Measurements from ENCODE around the gene FITM1. TPM values are rescaled to one million over a fixed set of nuclear protein-coding genes. Genes with fewer than 3 reads are reported as not detected.

The FITM1 gene
- total RNA-seq, 2 donors from 2014 or later = 2.0 TPM; not detected in 1

GRCh38 chr14:24133735-24134134 is 3.3 kb downstream of the FITM1 start:
- H3K4me1 ChIP-seq (replicated peaks) = peaks cover 4% of the 10 kb centered on the region
- DNase-seq (ENCODE audit: low spot score) = no peak
- H3K4me3 ChIP-seq = no peak overlapping the region
- H3K9me3 ChIP-seq = no peaks in the 10 kb centered on the region
- WGBS = 92% methylated on average over 1 of the region's 1 CpG
- no peak overlapping the region for H3K27ac ChIP-seq
- no peaks in the 10 kb centered on the region for H3K27me3 ChIP-seq (replicated peaks; ENCODE audit: insufficient read depth)
- no peak for TF ChIP-seq POLR2A (IDR thresholded peaks at IDR 0.05)
- TF ChIP-seq CTCF (IDR thresholded peaks at IDR 0.05) = no peak
- no peak for TF ChIP-seq POLR2AphosphoS5 (IDR thresholded peaks at IDR 0.05)
- peaks cover 0 to under 1% of the 10 kb centered on the region in 2 donors for H3K36me3 ChIP-seq
- intact Hi-C loops (cut with DNase I) = no loop called here

- TF ChIP-seq POLR2AphosphoS5 (IDR thresholded peaks at IDR 0.05) (no peak), POLR2A (IDR thresholded peaks at IDR 0.05) (no peak), CTCF (IDR thresholded peaks at IDR 0.05) (no peak)
- Histone ChIP-seq H3K36me3 (peaks cover 3% of the 10 kb centered on the region in 2 donors), H3K9me3 (no peaks in the 10 kb centered on the region), H3K4me1 (replicated peaks) (peaks cover 8% of the 10 kb centered on the region), H3K27me3 (replicated peaks; ENCODE audit: insufficient read depth) (no peaks in the 10 kb centered on the region), H3K27ac (peak overlapping the region; percentile 93 to 97), H3K4me3 (peak overlapping the region; percentile 90 to 98)
- no peak for DNase-seq (ENCODE audit: low spot score)
- WGBS = 4% methylated on average over 9 of the region's 9 CpGs
- intact Hi-C loops (cut with DNase I) = no loop called here
Measured at GRCh38 chr14:24135584-24135833, 5.0 kb downstream of the FITM1 start.

GRCh38 chr14:24135834-24136683 is 5.6 kb downstream of the FITM1 start, which contains the start of gene PSME1:
Gene PSME1 (plus strand): TSS chr14:24136194. CDS start chr14:24136263, 69 bp downstream.
- Histone ChIP-seq H3K4me3 (peak within 1 kb of the TSS; percentile 90 to 98), H3K36me3 (peaks cover 3% of the 10 kb centered on the region in 2 donors), H3K4me1 (replicated peaks) (peaks cover 8% of the 10 kb centered on the region), H3K9me3 (no peaks in the 10 kb centered on the region), H3K27ac (peak within 1 kb of the TSS; percentile 93 to 97), H3K27me3 (replicated peaks; ENCODE audit: insufficient read depth) (no peaks in the 10 kb centered on the region)
- WGBS = under 1% methylated on average over 74 of the region's 75 CpGs
- intact Hi-C loops (cut with DNase I) = no loop called here
- DNase-seq (ENCODE audit: low spot score) = peak; percentile 93
- TF ChIP-seq CTCF (IDR thresholded peaks at IDR 0.05) = peak in 2 of 4 experiments; percentile 16 to 23
- TF ChIP-seq POLR2AphosphoS5 (IDR thresholded peaks at IDR 0.05) = peak; percentile 87
- peak; percentile 78 for TF ChIP-seq POLR2A (IDR thresholded peaks at IDR 0.05)

- no peak for TF ChIP-seq POLR2A (IDR thresholded peaks at IDR 0.05)
- H3K27me3 ChIP-seq (replicated peaks; ENCODE audit: insufficient read depth) = no peaks in the 10 kb centered on the region
- peaks cover 8% of the 10 kb centered on the region for H3K4me1 ChIP-seq (replicated peaks)
- 21% methylated on average over 13 of the region's 13 CpGs for WGBS
- H3K9me3 ChIP-seq = no peaks in the 10 kb centered on the region
- H3K36me3 ChIP-seq = peaks cover 3% of the 10 kb centered on the region in 2 donors
- intact Hi-C loops (cut with DNase I) = no loop called here
- DNase-seq (ENCODE audit: low spot score) = no peak
- H3K27ac ChIP-seq = peak overlapping the region; percentile 93 to 97
- H3K4me3 ChIP-seq = peak overlapping the region; percentile 90 to 98
Measured at GRCh38 chr14:24136684-24137528, 6.4 kb downstream of the FITM1 start.
